ENCODE data around the gene GTPBP10. TPM values are rescaled to one million over a fixed set of nuclear protein-coding genes. Genes with fewer than 3 reads are reported as not detected.

Gene GTPBP10
- total RNA-seq, 2 experiments from 2014 or later: 24.0 to 30.1 TPM

DNA sequence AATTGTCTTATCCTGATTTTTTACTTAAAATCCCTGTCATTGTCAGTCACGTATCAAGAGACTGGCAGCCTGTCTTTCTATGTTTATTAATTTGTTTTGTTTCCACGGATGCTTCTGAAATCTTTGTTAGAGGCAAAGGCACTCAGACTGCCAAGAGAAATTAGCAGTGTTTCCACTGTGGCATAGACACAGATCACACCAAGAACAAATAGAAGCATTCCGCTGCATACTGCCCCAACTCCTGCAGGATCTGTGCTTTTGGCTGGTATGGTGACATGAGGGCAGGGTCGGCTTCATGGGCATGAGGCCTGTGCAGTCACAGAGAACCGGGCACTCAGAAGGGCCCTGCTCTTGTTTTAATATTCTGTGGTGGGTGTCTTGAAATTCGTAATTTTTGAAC, 75.1 kb downstream of the GTPBP10 start:
- POLR2A ChIA-PET: no interaction called here
- Mint-ChIP-seq H3K4me1 (peaks cover 16% of the 10 kb centered on the region), H3K36me3 (ENCODE audit: low read depth) (no peaks in the 10 kb centered on the region), H3K9me3 (no peaks in the 10 kb centered on the region), H3K27me3 (no peaks in the 10 kb centered on the region), H3K4me3 (no peak overlapping the region), H3K27ac (no peak overlapping the region)
- CTCF ChIA-PET: no interaction called here
- no peak for DNase-seq

DNA sequence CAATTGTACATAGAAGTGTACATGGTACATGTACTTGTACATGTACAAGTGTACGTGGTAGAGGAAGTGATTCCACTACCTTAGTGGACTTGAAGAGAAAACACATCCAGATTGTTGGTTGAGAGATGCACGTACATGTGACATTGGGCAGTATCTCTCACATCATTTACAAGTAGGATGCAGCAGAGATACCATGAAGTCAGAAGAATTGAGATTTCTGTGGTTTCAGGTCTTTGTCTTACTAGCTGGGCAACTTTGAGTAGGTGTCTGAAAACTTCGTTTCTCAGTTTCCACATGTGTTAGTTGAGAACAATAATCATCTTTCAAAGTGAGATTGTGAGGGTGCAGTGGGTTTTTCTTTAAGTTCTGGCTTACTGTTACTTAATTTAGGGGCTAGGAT, 78.2 kb downstream of the GTPBP10 start:
- H3K4me3 Mint-ChIP-seq: no peak overlapping the region
- H3K27me3 Mint-ChIP-seq: no peaks in the 10 kb centered on the region
- H3K4me1 Mint-ChIP-seq: peaks cover 16% of the 10 kb centered on the region
- no peaks in the 10 kb centered on the region for H3K36me3 Mint-ChIP-seq (ENCODE audit: low read depth)
- ChIA-PET POLR2A (no interaction called here), CTCF (interaction anchor here (0.6 kb wide), 1 partner anchor 9 kb away, joined by 3 read pairs; no protein-coding TSS in a partner anchor)
- DNase-seq: no peak
- H3K9me3 Mint-ChIP-seq: no peaks in the 10 kb centered on the region
- H3K27ac Mint-ChIP-seq: no peak overlapping the region

DNA sequence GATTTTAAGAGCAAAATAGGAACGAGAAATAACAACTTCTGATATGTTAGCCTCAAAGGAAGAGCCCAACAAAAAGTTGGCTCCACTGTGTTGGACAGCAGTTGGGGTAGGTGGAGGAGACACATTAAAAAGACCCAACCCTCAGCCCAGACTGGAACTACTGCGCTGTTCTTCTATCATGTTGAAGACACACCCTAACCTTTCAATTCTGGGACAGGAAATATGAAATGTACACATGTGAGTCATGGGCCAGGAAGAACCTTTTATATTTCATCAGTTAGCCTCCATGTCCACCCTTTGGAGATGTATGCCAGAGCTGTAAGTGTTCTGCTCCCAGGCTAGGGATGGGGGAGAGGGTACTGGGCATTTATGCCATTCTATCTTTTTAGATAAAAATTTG, 78.9 kb downstream of the GTPBP10 start:
- no peaks in the 10 kb centered on the region for H3K9me3 Mint-ChIP-seq
- peaks cover 16% of the 10 kb centered on the region for H3K4me1 Mint-ChIP-seq
- H3K27me3 Mint-ChIP-seq: no peaks in the 10 kb centered on the region
- POLR2A ChIA-PET: no interaction called here
- no peaks in the 10 kb centered on the region for H3K36me3 Mint-ChIP-seq (ENCODE audit: low read depth)
- DNase-seq: no peak
- CTCF ChIA-PET: interaction anchor here (1.4 kb wide), 1 partner anchor 22 kb away, joined by 3 read pairs; no protein-coding TSS in a partner anchor
- H3K27ac Mint-ChIP-seq: no peak overlapping the region
- no peak overlapping the region for H3K4me3 Mint-ChIP-seq

DNA sequence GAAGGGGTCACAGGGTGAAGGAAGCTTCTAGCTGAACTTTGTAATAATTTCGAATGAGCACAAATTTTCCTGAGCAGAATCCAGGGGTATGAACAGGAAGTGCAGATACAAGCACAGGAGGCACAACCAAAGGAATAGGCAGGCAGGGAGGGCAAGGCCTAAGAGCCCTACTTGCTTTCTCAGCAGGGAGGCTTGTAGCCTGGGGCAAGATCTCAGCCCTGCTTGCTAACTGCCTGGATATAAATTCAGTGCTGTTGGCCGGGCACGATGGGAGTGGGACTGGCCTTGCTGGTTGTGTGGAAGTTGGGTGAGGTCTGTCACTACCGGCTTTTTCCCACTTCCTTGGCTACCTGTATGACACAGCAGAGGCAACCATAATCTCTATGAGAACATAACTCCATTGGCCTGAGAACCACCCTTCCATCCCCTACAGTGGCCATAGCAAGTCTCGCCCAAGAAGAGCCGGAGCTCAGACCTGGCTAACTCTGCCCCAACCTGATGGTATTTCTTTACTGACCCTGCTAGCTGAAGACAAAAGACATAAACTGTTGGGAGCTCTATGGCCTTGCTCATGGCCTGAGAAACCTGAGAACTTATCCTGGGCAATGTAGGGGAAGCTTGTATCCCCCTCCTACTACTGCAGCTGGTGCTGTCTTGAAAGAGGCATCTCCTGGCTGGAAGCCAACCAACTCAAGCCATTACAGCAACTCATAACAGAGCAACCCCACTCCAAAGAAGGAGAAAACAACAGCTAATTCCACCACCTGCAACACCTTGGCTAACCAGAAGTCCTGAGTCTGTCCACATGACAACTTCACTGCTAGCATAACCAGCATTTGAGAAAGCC, 84.3 kb downstream of the GTPBP10 start:
- H3K27ac Mint-ChIP-seq: no peak overlapping the region
- H3K27me3 Mint-ChIP-seq: peaks cover 4% of the 10 kb centered on the region
- H3K4me1 Mint-ChIP-seq: peaks cover 2% of the 10 kb centered on the region
- CTCF ChIA-PET: interaction anchor here (0.6 kb wide), 1 partner anchor 1451 kb away, joined by 3 read pairs; no protein-coding TSS in a partner anchor
- POLR2A ChIA-PET: no interaction called here
- no peaks in the 10 kb centered on the region for H3K9me3 Mint-ChIP-seq
- no peaks in the 10 kb centered on the region for H3K36me3 Mint-ChIP-seq (ENCODE audit: low read depth)
- DNase-seq: no peak
- H3K4me3 Mint-ChIP-seq: no peak overlapping the region

DNA sequence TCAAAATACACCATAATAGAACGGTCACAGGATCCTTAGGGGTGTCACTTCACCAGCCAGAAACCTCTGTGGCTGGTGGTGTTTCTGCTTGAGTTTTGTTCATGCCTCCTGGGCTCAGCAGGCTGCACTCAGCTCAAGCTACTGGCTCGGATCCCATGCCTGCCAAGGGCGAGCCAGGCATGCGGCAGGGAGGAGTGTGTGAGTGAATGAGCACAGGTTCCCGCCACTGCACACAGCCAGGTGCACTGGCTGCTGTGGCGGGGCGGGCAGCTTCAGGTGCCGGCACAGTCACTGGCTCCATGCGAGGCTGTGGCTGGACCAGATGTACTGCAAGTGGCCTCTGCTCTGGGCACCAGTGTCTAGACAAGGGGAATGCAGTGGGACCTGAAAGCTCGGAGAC, 86.2 kb downstream of the GTPBP10 start:
- POLR2A ChIA-PET: no interaction called here
- CTCF ChIA-PET: interaction anchor here (1.3 kb wide), 1 partner anchor 14 kb away, joined by 5 read pairs; no protein-coding TSS in a partner anchor
- Mint-ChIP-seq H3K9me3 (no peaks in the 10 kb centered on the region), H3K4me3 (no peak overlapping the region), H3K27me3 (peaks cover 4% of the 10 kb centered on the region), H3K4me1 (no peaks in the 10 kb centered on the region), H3K27ac (no peak overlapping the region), H3K36me3 (ENCODE audit: low read depth) (no peaks in the 10 kb centered on the region)
- DNase-seq: no peak

DNA sequence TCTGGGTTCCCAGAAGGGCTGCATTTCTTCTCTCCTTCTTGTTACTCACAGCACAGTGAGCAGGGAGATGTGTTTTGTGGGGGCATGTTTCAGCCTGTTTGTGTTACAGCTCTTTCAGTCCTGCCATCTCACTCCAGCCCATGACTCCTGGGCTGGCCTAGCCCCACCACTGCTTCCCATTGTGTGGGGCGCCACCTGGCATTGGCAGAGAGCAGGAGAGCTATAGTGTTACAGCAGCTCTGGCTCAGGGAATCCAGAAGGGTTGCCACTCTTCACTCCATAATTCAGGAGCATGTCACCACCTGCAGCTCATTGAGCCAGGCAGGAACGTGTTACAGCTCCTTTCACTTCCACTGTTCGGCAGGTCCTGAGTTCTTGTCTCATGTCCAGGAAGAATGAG, 86.7 kb downstream of the GTPBP10 start:
- H3K4me3 Mint-ChIP-seq: no peak overlapping the region
- H3K27ac Mint-ChIP-seq: no peak overlapping the region
- peaks cover 4% of the 10 kb centered on the region for H3K27me3 Mint-ChIP-seq
- no peaks in the 10 kb centered on the region for H3K4me1 Mint-ChIP-seq
- no peaks in the 10 kb centered on the region for H3K36me3 Mint-ChIP-seq (ENCODE audit: low read depth)
- ChIA-PET CTCF (interaction anchor here (1.3 to 1.4 kb wide), 2 partner anchors 9 to 14 kb away, joined by 3 to 5 read pairs; no protein-coding TSS in a partner anchor), POLR2A (no interaction called here)
- H3K9me3 Mint-ChIP-seq: no peaks in the 10 kb centered on the region
- DNase-seq: no peak

Other genes starting within 250 kb of the GTPBP10 start
- gene STEAP1, start 192.2 kb upstream of the GTPBP10 start, total RNA-seq: not detected
- not detected for gene STEAP2, start 135.0 kb upstream of the GTPBP10 start, total RNA-seq
- not detected for gene CFAP69, start 101.5 kb upstream of the GTPBP10 start, total RNA-seq
- gene FAM237B, start 25.4 kb upstream of the GTPBP10 start, total RNA-seq: not detected
- gene CLDN12, start 56.7 kb downstream of the GTPBP10 start, total RNA-seq: 1 to 10 TPM; 2.4 TPM
- not detected for gene PTTG1IP2, start 122.9 kb downstream of the GTPBP10 start, total RNA-seq
- not detected for gene CDK14, start 249.6 kb downstream of the GTPBP10 start, total RNA-seq

All from activated CD4-positive, alpha-beta T cell treated with anti-CD3 and anti-CD28 coated beads, Interleukin-2, amount 10 ng/mL, durations not matched to agents 7 days and 5 days (primary cell).